Astrocyte (in vitro differentiated cells and primary cell): ENCODE results near the gene COL5A1. TPM values are rescaled to one million over a fixed set of nuclear protein-coding genes. Genes with fewer than 3 reads are reported as not detected.

Experiments used
- DNase-seq: peaks from one replicate; pipeline ENCODE4 v3.0.0-alpha.2; 2010; ENCODE audit warnings: low read depth
- FAIRE-seq: peaks from 2 replicates; lab custom pipeline; 2011; peaks lifted over from hg19 to GRCh38; lab: Jason Lieb, UNC
- H2AFZ ChIP-seq: 2 replicates; pipeline ENCODE4 v1.6.0; 2012; ENCODE audit warnings: low read depth, low read length, inconsistent platforms
- H3K27ac ChIP-seq: 2 replicates; pipeline ENCODE4 v1.5.1; 2011; ENCODE audit warnings: low read depth, low read length, inconsistent platforms
- H3K27me3 ChIP-seq: 2 replicates; pipeline ENCODE4 v1.6.0; 2011; ENCODE audit warnings: low read length, inconsistent platforms; ENCODE audit not compliant: insufficient read depth
- H3K36me3 ChIP-seq: 2 replicates; pipeline ENCODE4 v1.5.1; 2011; ENCODE audit warnings: low read length, inconsistent platforms; ENCODE audit not compliant: insufficient read depth
- H3K4me1 ChIP-seq: 2 replicates; pipeline ENCODE4 v1.5.1; 2011; ENCODE audit warnings: low read length, inconsistent platforms; ENCODE audit not compliant: insufficient read depth
- H3K4me2 ChIP-seq: 2 replicates; pipeline ENCODE4 v1.6.0; 2012; ENCODE audit warnings: low read length, inconsistent platforms
- H3K4me3 ChIP-seq: 2 replicates; pipeline ENCODE4 v1.5.1; 2011; ENCODE audit warnings: low read depth, mild to moderate bottlenecking, low read length, inconsistent platforms; ENCODE audit not compliant: insufficient read depth
- H3K79me2 ChIP-seq: 2 replicates; pipeline ENCODE4 v1.6.0; 2012; ENCODE audit warnings: mild to moderate bottlenecking, low read length, inconsistent platforms; ENCODE audit not compliant: insufficient read depth
- H3K9ac ChIP-seq: 2 replicates; pipeline ENCODE4 v1.6.0; 2012; ENCODE audit warnings: mild to moderate bottlenecking, low read length, inconsistent platforms
- H3K9me3 ChIP-seq: 2 replicates; pipeline ENCODE4 v1.5.1; 2012; ENCODE audit warnings: low read depth, mild to moderate bottlenecking, low read length, inconsistent platforms; ENCODE audit not compliant: insufficient read depth
- H4K20me1 ChIP-seq: 2 replicates; pipeline ENCODE4 v1.6.0; 2012; ENCODE audit warnings: low read length, inconsistent platforms; ENCODE audit not compliant: insufficient read depth
- H3K27ac Mint-ChIP-seq: one replicate; pipeline ENCODE4 v1.8.0; 2021; ENCODE audit warnings: mild to moderate bottlenecking, mixed read lengths; ENCODE audit not compliant: unreplicated experiment
- H3K27me3 Mint-ChIP-seq: one replicate; pipeline ENCODE4 v1.8.0; 2021; ENCODE audit warnings: low read depth, mixed read lengths; ENCODE audit not compliant: unreplicated experiment
- H3K36me3 Mint-ChIP-seq: one replicate; pipeline ENCODE4 v1.8.0; 2021; ENCODE audit warnings: low read depth, mixed read lengths; ENCODE audit not compliant: unreplicated experiment
- H3K4me1 Mint-ChIP-seq: one replicate; pipeline ENCODE4 v1.8.0; 2021; ENCODE audit warnings: low read depth, mixed read lengths; ENCODE audit not compliant: unreplicated experiment
- H3K4me3 Mint-ChIP-seq: one replicate; pipeline ENCODE4 v1.8.0; 2021; ENCODE audit warnings: mild to moderate bottlenecking, moderate library complexity, mixed read lengths; ENCODE audit not compliant: unreplicated experiment
- H3K9me3 Mint-ChIP-seq: one replicate; pipeline ENCODE4 v1.8.0; 2021; ENCODE audit warnings: mild to moderate bottlenecking, mixed read lengths; ENCODE audit not compliant: unreplicated experiment
- CTCF ChIP-seq: IDR thresholded peaks from 2 replicates; pipeline ENCODE4 v1.5.1; 2011; ENCODE audit warnings: low read depth, mild to moderate bottlenecking, inconsistent platforms, low read length, moderate library complexity; ENCODE audit not compliant: insufficient read depth
- EZH2 ChIP-seq: IDR thresholded peaks from 2 replicates; pipeline ENCODE4 v1.6.1; 2012; ENCODE audit warnings: mild to moderate bottlenecking, low read length, inconsistent platforms; ENCODE audit not compliant: insufficient read depth
- total RNA-seq: library from RNA; stranded (reverse); gene quantifications from 2 replicates; pipeline ENCODE4 v1.2.1, GENCODE V29; 2021

Gene COL5A1
- total RNA-seq, 1 donor from 2014 or later: 1,055 TPM

GRCh38 chr9:134704498-134704897 is 62.9 kb downstream of the COL5A1 start:
- no peaks in the 10 kb centered on the region for H3K9me3 Mint-ChIP-seq
- Histone ChIP-seq H3K4me3 (no peak overlapping the region), H3K79me2 (peaks cover 97% of the 10 kb centered on the region), H3K4me1 (peaks cover 30% of the 10 kb centered on the region), H3K36me3 (peaks cover 61% of the 10 kb centered on the region), H4K20me1 (peaks cover 98% of the 10 kb centered on the region), H3K9me3 (no peaks in the 10 kb centered on the region), H3K27ac (no peak overlapping the region), H3K9ac (no peak overlapping the region), H2AFZ (no peak overlapping the region), H3K4me2 (no peak overlapping the region), H3K27me3 (no peaks in the 10 kb centered on the region)
- H3K36me3 Mint-ChIP-seq: peaks cover 31% of the 10 kb centered on the region
- H3K27ac Mint-ChIP-seq: peak overlapping the region; percentile 76
- H3K27me3 Mint-ChIP-seq: no peaks in the 10 kb centered on the region
- TF ChIP-seq CTCF: no peak
- TF ChIP-seq EZH2: no peak
- FAIRE-seq: no peak
- H3K4me1 Mint-ChIP-seq: peaks cover 55% of the 10 kb centered on the region
- DNase-seq: peak; percentile 60
- no peak overlapping the region for H3K4me3 Mint-ChIP-seq

- peaks cover 37% of the 10 kb centered on the region for H3K4me1 ChIP-seq
- no peak overlapping the region for H3K4me3 Mint-ChIP-seq
- H3K4me2 ChIP-seq: no peak overlapping the region
- H3K79me2 ChIP-seq: peaks cover 92% of the 10 kb centered on the region
- no peaks in the 10 kb centered on the region for H3K27me3 ChIP-seq
- no peaks in the 10 kb centered on the region for H3K9me3 Mint-ChIP-seq
- peaks cover 51% of the 10 kb centered on the region for H3K36me3 ChIP-seq
- H2AFZ ChIP-seq: no peak overlapping the region
- H3K9ac ChIP-seq: peak overlapping the region; percentile 13
- no peak overlapping the region for H3K27ac ChIP-seq
- no peaks in the 10 kb centered on the region for H3K9me3 ChIP-seq
- peaks cover 97% of the 10 kb centered on the region for H4K20me1 ChIP-seq
- peaks cover 26% of the 10 kb centered on the region for H3K36me3 Mint-ChIP-seq
- no peak for DNase-seq
- TF ChIP-seq CTCF (no peak), EZH2 (no peak)
- no peak overlapping the region for H3K4me3 ChIP-seq
- FAIRE-seq: no peak
- peaks cover 52% of the 10 kb centered on the region for H3K4me1 Mint-ChIP-seq
- peak overlapping the region; percentile 72 for H3K27ac Mint-ChIP-seq
- H3K27me3 Mint-ChIP-seq: no peaks in the 10 kb centered on the region
Observed at GRCh38 chr9:134705786-134706185, 64.2 kb downstream of the COL5A1 start.

GRCh38 chr9:134706522-134706921 is 64.9 kb downstream of the COL5A1 start:
- Mint-ChIP-seq H3K4me1 (peaks cover 51% of the 10 kb centered on the region), H3K9me3 (no peaks in the 10 kb centered on the region), H3K27ac (peak overlapping the region; percentile 72), H3K27me3 (no peaks in the 10 kb centered on the region), H3K4me3 (no peak overlapping the region), H3K36me3 (peaks cover 29% of the 10 kb centered on the region)
- Histone ChIP-seq H3K4me3 (no peak overlapping the region), H3K27me3 (no peaks in the 10 kb centered on the region), H4K20me1 (peaks cover 97% of the 10 kb centered on the region), H3K79me2 (peaks cover 92% of the 10 kb centered on the region), H3K4me1 (peaks cover 37% of the 10 kb centered on the region), H3K27ac (peak overlapping the region; percentile 60), H3K36me3 (peaks cover 46% of the 10 kb centered on the region), H3K4me2 (peak overlapping the region; percentile 16), H3K9me3 (no peaks in the 10 kb centered on the region), H2AFZ (no peak overlapping the region), H3K9ac (peak overlapping the region; percentile 57)
- FAIRE-seq: no peak
- no peak for DNase-seq
- TF ChIP-seq CTCF (no peak), EZH2 (no peak)
